ENCODE results near the gene MBTPS2. TPM values are rescaled to one million over a fixed set of nuclear protein-coding genes. Genes with fewer than 3 reads are reported as not detected.

MBTPS2 gene
- total RNA-seq, 2 donors from 2014 or later: 11.8 to 14.1 TPM

- no peak for DNase-seq (ENCODE audit: low spot score)
- intact Hi-C loops (cut with DNase I): loop anchor here in 1 of 2 donors (5.0 kb wide), 1 partner anchor 1671 kb away; no protein-coding TSS in a partner anchor
These were observed 87.3 kb downstream of the MBTPS2 start for GRCh38 chrX:21926527-21927278.

GRCh38 chrX:21929209-21929608 lies 89.8 kb downstream of the MBTPS2 start:
- intact Hi-C loops (cut with DNase I): loop anchor here in 1 of 2 donors (5.0 kb wide), 1 partner anchor 1668 kb away; no protein-coding TSS in a partner anchor
- DNase-seq (ENCODE audit: low spot score): no peak

- intact Hi-C loops (cut with DNase I): loop anchor here in 1 of 2 donors (10.0 kb wide), 1 partner anchor 86 kb away; no protein-coding TSS in a partner anchor
These were observed 91.6 kb downstream of the MBTPS2 start for GRCh38 chrX:21930986-21931385.

GRCh38 chrX:21932292-21933002 lies 93.0 kb downstream of the MBTPS2 start:
- no peak for DNase-seq (ENCODE audit: low spot score)
- intact Hi-C loops (cut with DNase I): loop anchor here in 1 of 2 donors (10.0 kb wide), 1 partner anchor 88 kb away; no protein-coding TSS in a partner anchor

More at GRCh38 chrX:21930986-21931385, 91.6 kb downstream of the MBTPS2 start:
- no peak for DNase-seq (ENCODE audit: low spot score)

GRCh38 chrX:21933077-21933476 lies 93.7 kb downstream of the MBTPS2 start:
- intact Hi-C loops (cut with DNase I): loop anchor here in 1 of 2 donors (10.0 kb wide), 1 partner anchor 88 kb away; no protein-coding TSS in a partner anchor
- DNase-seq (ENCODE audit: low spot score): no peak

- DNase-seq (ENCODE audit: low spot score): no peak
- intact Hi-C loops (cut with DNase I): loop anchor here in 1 of 2 donors (10.0 kb wide), 1 partner anchor 90 kb away; no protein-coding TSS in a partner anchor
These were observed 95.0 kb downstream of the MBTPS2 start for GRCh38 chrX:21934414-21934813.

Other genes starting within 250 kb of the MBTPS2 start
- gene KLHL34, start 181.3 kb upstream of the MBTPS2 start, total RNA-seq: not detected
- not detected for gene SMPX, start 81.5 kb upstream of the MBTPS2 start, total RNA-seq
- gene YY2, start 16.4 kb downstream of the MBTPS2 start, total RNA-seq: 1 to 10 TPM; 2.0 to 2.5 TPM
- 10 to 100 TPM; 47.0 to 79.0 TPM for gene SMS, start 101.1 kb downstream of the MBTPS2 start, total RNA-seq
- under 1 TPM; 0.33 to 0.56 TPM for gene PHEX, start 192.7 kb downstream of the MBTPS2 start, total RNA-seq